Skin epidermis (tissue), 12 donors: ENCODE results near the gene TMCO2.

Source experiments
- H3K27ac ChIP-seq, 21 experiments: fragments of 200-600 bp; sonication (generic) in 11 of 21; one replicate each; pipeline ENCODE4 v1.5.0; 2020; ENCODE audit warnings: mild to moderate bottlenecking in 3 of 21, inconsistent platforms in 2 of 21, moderate library complexity in 2 of 21
- H3K4me3 ChIP-seq, 7 experiments: fragments of 200-600 bp; sonication (generic) in 2 of 7; one replicate each; pipeline ENCODE4 v1.5.0; 2020; ENCODE audit warnings: inconsistent platforms in 2 of 7, mild to moderate bottlenecking in 2 of 7, moderate library complexity in 1 of 7

The TMCO2 gene

GRCh38 chr1:40300249-40300567, 52.5 kb downstream of the TMCO2 start:
- Histone ChIP-seq H3K27ac (no peak overlapping the region), H3K4me3 (no peak overlapping the region)

- H3K27ac ChIP-seq, result no peak overlapping the region
- H3K4me3 ChIP-seq, result no peak overlapping the region
Measured at GRCh38 chr1:40300651-40301050, 52.9 kb downstream of the TMCO2 start.

GRCh38 chr1:40301066-40301465, 53.3 kb downstream of the TMCO2 start:
- Histone ChIP-seq H3K27ac (no peak overlapping the region), H3K4me3 (no peak overlapping the region)
